ENCODE data around the gene RUNX3. TPM values are rescaled to one million over a fixed set of nuclear protein-coding genes. Genes with fewer than 3 reads are reported as not detected.

The RUNX3 gene
- total and polyA plus RNA-seq, 7 donors = 0.36 to 18.0 (median 1.2) TPM; not detected in 1

GRCh38 chr1:24969596-24970398 lies 39.7 kb upstream of the RUNX3 start:
- Histone ChIP-seq H3K27ac (no peak overlapping the region), H3K4me3 (no peak overlapping the region), H3K9me3 (peaks cover 0 to 3% (median under 1%) of the 10 kb centered on the region in 4 donors), H3K36me3 (no peaks in the 10 kb centered on the region), H3K4me1 (no peaks in the 10 kb centered on the region), H3K27me3 (peaks cover 0 to 34% (median 0%) of the 10 kb centered on the region in 3 donors)
- DNase-seq = no peak
- TF ChIP-seq CTCF (IDR thresholded peaks at IDR 0.05) (no peak), POLR2AphosphoS5 (IDR thresholded peaks at IDR 0.05) (no peak), EP300 (IDR thresholded peaks at IDR 0.05) (no peak), POLR2A (IDR thresholded peaks at IDR 0.05) (no peak)
- 66 to 76% methylated on average over 26 of the region's 26 CpGs for WGBS, 2 donors
- intact Hi-C loops (cut with DNase I) = no loop called here

GRCh38 chr1:24968941-24969585 lies 39.0 kb upstream of the RUNX3 start:
- Histone ChIP-seq H3K27me3 (peaks cover 0 to 34% (median 0%) of the 10 kb centered on the region in 3 donors), H3K4me3 (no peak overlapping the region), H3K36me3 (no peaks in the 10 kb centered on the region), H3K9me3 (no peaks in the 10 kb centered on the region), H3K4me1 (no peaks in the 10 kb centered on the region), H3K27ac (no peak overlapping the region)
- TF ChIP-seq CTCF (IDR thresholded peaks at IDR 0.05) (no peak), EP300 (IDR thresholded peaks at IDR 0.05) (no peak), POLR2AphosphoS5 (IDR thresholded peaks at IDR 0.05) (no peak)
- intact Hi-C loops (cut with DNase I) = no loop called here
- no peak for DNase-seq
- 59 to 74% methylated on average over 14 of the region's 14 CpGs for WGBS, 2 donors

- H3K9me3 ChIP-seq = no peaks in the 10 kb centered on the region
- H3K4me1 ChIP-seq = no peaks in the 10 kb centered on the region
- H3K27me3 ChIP-seq = peaks cover 0 to 34% (median 0%) of the 10 kb centered on the region in 3 donors
- no peak for DNase-seq
- no peak overlapping the region for H3K27ac ChIP-seq
- no peak overlapping the region for H3K4me3 ChIP-seq
- WGBS, 2 donors = 66 to 89% methylated on average over 6 of the region's 6 CpGs
- intact Hi-C loops (cut with DNase I) = no loop called here
- H3K36me3 ChIP-seq = no peaks in the 10 kb centered on the region
- TF ChIP-seq POLR2A (IDR thresholded peaks at IDR 0.05) (no peak), CTCF (IDR thresholded peaks at IDR 0.05) (no peak), POLR2AphosphoS5 (IDR thresholded peaks at IDR 0.05) (no peak)
These were observed 37.9 kb upstream of the RUNX3 start for GRCh38 chr1:24967962-24968361.

GRCh38 chr1:24967555-24967954 lies 37.5 kb upstream of the RUNX3 start:
- Histone ChIP-seq H3K4me1 (no peaks in the 10 kb centered on the region), H3K27ac (no peak overlapping the region), H3K4me3 (no peak overlapping the region), H3K9me3 (no peaks in the 10 kb centered on the region), H3K27me3 (peaks cover 0 to 34% (median 0%) of the 10 kb centered on the region in 3 donors), H3K36me3 (no peaks in the 10 kb centered on the region)
- DNase-seq = no peak
- intact Hi-C loops (cut with DNase I) = no loop called here
- no peak for TF ChIP-seq POLR2A (IDR thresholded peaks at IDR 0.05)
- TF ChIP-seq POLR2AphosphoS5 (IDR thresholded peaks at IDR 0.05) = no peak
- TF ChIP-seq CTCF (IDR thresholded peaks at IDR 0.05) = no peak
- TF ChIP-seq EP300 (IDR thresholded peaks at IDR 0.05) = no peak
- WGBS, 2 donors = 90 to 92% methylated on average over 3 of the region's 3 CpGs

All from sigmoid colon (tissue), 7 donors.